GM12878 (cell line): Measurements from ENCODE around the gene TOLLIP. TPM values are rescaled to one million over a fixed set of nuclear protein-coding genes. Genes with fewer than 3 reads are reported as not detected.

Experiments
- ATAC-seq: fragments of 200-7000 bp; cut with Tn5 transposase; 3 replicates; pipeline ENCODE4 v1.9.1; 2020; ENCODE audit warnings: mild to moderate bottlenecking, moderate library complexity
- BruUV-seq: library from RNA; stranded (reverse); fragments of 400-500 nt; replicated peaks from 2 replicates; lab custom pipeline; 2021; lab: Mats Ljungman, UMichigan
- CTCF ChIA-PET: fragments of 300-600 bp; sonication (Branson Sonifier 250); formaldehyde crosslinking; extraction: SDS; loops from one replicate; lab custom pipeline; 2021; ENCODE audit warnings: inconsistent platforms; lab: Yijun Ruan, JAX
- POLR2A ChIA-PET: fragments of 350-600 bp; formaldehyde crosslinking; extraction: SDS; loops from one replicate; lab custom pipeline; 2021; ENCODE audit warnings: inconsistent platforms; lab: Charles Lee
- RAD21 ChIA-PET: fragments of 300-600 bp; sonication (Branson Sonifier 250); formaldehyde crosslinking; loops from one replicate; lab custom pipeline; 2023; ENCODE audit warnings: antibody characterized with exemption; ENCODE audit not compliant: unreplicated experiment; lab: Charles Lee
- SMC1A ChIA-PET: fragments of 300-600 bp; sonication (Branson Sonifier 250); formaldehyde crosslinking; loops from one replicate; lab custom pipeline; 2023; ENCODE audit not compliant: unreplicated experiment, uncharacterized antibody; lab: Charles Lee
- DNase-seq: peaks from one replicate; pipeline ENCODE4 v3.0.0-alpha.2; 2011; ENCODE audit warnings: low read depth, low spot score
- FAIRE-seq: peaks from 3 replicates; lab custom pipeline; 2011; peaks lifted over from hg19 to GRCh38; lab: Jason Lieb, UNC
- H2AFZ ChIP-seq: 2 replicates; pipeline ENCODE4 v1.6.0; 2011; ENCODE audit warnings: low read depth, low read length, control low read depth; ENCODE audit not compliant: control insufficient read depth
- H3K27ac ChIP-seq: 2 replicates; pipeline ENCODE4 v1.5.1; 2011; ENCODE audit warnings: control low read depth; ENCODE audit not compliant: control insufficient read depth, insufficient read depth
- H3K27me3 ChIP-seq, 2 experiments: replicated peaks in 1 of 2; 2 replicates each; pipeline versions ENCODE4 v1.6.0 to v1.6.1; 2011; ENCODE audit warnings: low read length in 1 of 2; ENCODE audit not compliant: control insufficient read depth in 2 of 2, insufficient read depth in 2 of 2
- H3K36me3 ChIP-seq, 2 experiments: 2 replicates each; pipeline ENCODE4 v1.5.1; 2011; ENCODE audit warnings: low read length in 1 of 2; ENCODE audit not compliant: control insufficient read depth in 2 of 2, insufficient read depth in 2 of 2
- H3K4me1 ChIP-seq: 2 replicates; pipeline ENCODE4 v1.6.1; 2011; ENCODE audit warnings: mild to moderate bottlenecking, low read length, moderate library complexity, mixed read lengths; ENCODE audit not compliant: control insufficient read depth, insufficient read depth
- H3K4me2 ChIP-seq: 2 replicates; pipeline ENCODE4 v1.6.0; 2011; ENCODE audit warnings: control low read depth; ENCODE audit not compliant: control insufficient read depth, insufficient read depth
- H3K4me3 ChIP-seq: fragments of 200-600 bp; sonication (generic); 2 replicates; pipeline ENCODE4 v1.5.1; 2016
- H3K79me2 ChIP-seq: 2 replicates; pipeline ENCODE4 v1.6.0; 2011; ENCODE audit warnings: low read length; ENCODE audit not compliant: control insufficient read depth, insufficient read depth
- H3K9ac ChIP-seq: 2 replicates; pipeline ENCODE4 v1.8.0; 2011; ENCODE audit warnings: low read length, control low read depth, mixed read lengths; ENCODE audit not compliant: control insufficient read depth, insufficient read depth
- H3K9me3 ChIP-seq: replicated peaks from 3 replicates; pipeline ENCODE4 v1.5.1; 2011; ENCODE audit warnings: mild to moderate bottlenecking, low read length; ENCODE audit not compliant: control insufficient read depth, insufficient read depth
- H4K20me1 ChIP-seq: 2 replicates; pipeline ENCODE4 v1.6.0; 2011; ENCODE audit not compliant: control insufficient read depth, insufficient read depth
- BRCA1 ChIP-seq: IDR thresholded peaks from 2 replicates; pipeline ENCODE4 v1.6.1; 2011; ENCODE audit warnings: low read depth, low read length, improper control_type of control experiment
- CBX3 ChIP-seq: fragments of 200-600 bp; sonication (generic); IDR thresholded peaks from 2 replicates; pipeline ENCODE4 v1.6.1; 2016; ENCODE audit warnings: low read depth, borderline replicate concordance
- CHD2 ChIP-seq: IDR thresholded peaks from 2 replicates; pipeline ENCODE4 v1.6.1; 2011; ENCODE audit warnings: low read depth, low read length, improper control_type of control experiment, borderline replicate concordance
- ESRRA ChIP-seq: IDR thresholded peaks from 2 replicates; pipeline ENCODE4 v1.6.1; 2012; ENCODE audit warnings: mild to moderate bottlenecking, low read length, improper control_type of control experiment
- HDGF ChIP-seq: fragments of 450-650 bp; IDR thresholded peaks from 2 replicates; pipeline ENCODE4 v1.6.1; 2016; ENCODE audit warnings: antibody characterized with exemption
- JUND ChIP-seq: IDR thresholded peaks from 2 replicates; pipeline ENCODE4 v1.6.1; 2012; ENCODE audit warnings: low read depth, mild to moderate bottlenecking, low read length, improper control_type of control experiment, moderate library complexity
- MEF2B ChIP-seq: fragments of 450-650 bp; IDR thresholded peaks from 2 replicates; pipeline ENCODE4 v1.6.1; 2018; ENCODE audit warnings: mild to moderate bottlenecking, moderate library complexity; ENCODE audit not compliant: partially characterized antibody, poor library complexity, severe bottlenecking
- PAX5 ChIP-seq: IDR thresholded peaks from 2 replicates; pipeline ENCODE4 v1.6.1; 2011; ENCODE audit warnings: low read depth, low read length, borderline replicate concordance
- PAX8 ChIP-seq: fragments of 450-650 bp; IDR thresholded peaks from 2 replicates; pipeline ENCODE4 v1.6.1; 2017; ENCODE audit warnings: mild to moderate bottlenecking, moderate library complexity
- SMARCA5 ChIP-seq: fragments of 450-650 bp; IDR thresholded peaks from 2 replicates; pipeline ENCODE4 v1.6.1; 2017; ENCODE audit warnings: mild to moderate bottlenecking
- SMC3 ChIP-seq: IDR thresholded peaks from 2 replicates; pipeline ENCODE4 v1.6.1; 2011; ENCODE audit warnings: low read length, improper control_type of control experiment, borderline replicate concordance
- TBL1XR1 ChIP-seq: IDR thresholded peaks from 2 replicates; pipeline ENCODE4 v1.6.1; 2012; ENCODE audit warnings: low read depth, low read length, improper control_type of control experiment
- ZNF217 ChIP-seq: fragments of 450-650 bp; IDR thresholded peaks from 2 replicates; pipeline ENCODE4 v1.6.1; 2017; ENCODE audit warnings: antibody characterized with exemption, mild to moderate bottlenecking
- ZSCAN29 ChIP-seq: fragments of 450-650 bp; IDR thresholded peaks from 2 replicates; pipeline ENCODE4 v1.6.1; 2017; ENCODE audit warnings: mild to moderate bottlenecking, moderate library complexity
- WGBS: methylation state at CpG from one replicate; pipeline ENCODE4 v1.1.6; 2016; ENCODE audit warnings: low lambda C conversion rate; ENCODE audit not compliant: insufficient replicate concordance, insufficient coverage; ENCODE audit errors: missing lambda C conversion rate; 5-methylcytosine and 5-hydroxymethylcytosine counted together
- in situ Hi-C: fragments of 300-500 bp; cut with MboI; formaldehyde crosslinking; loops from 9 replicates; pipeline ENCODE4 v1.14.3; 2018; ENCODE audit warnings: mixed read lengths
- intact Hi-C: fragments of 100-400 bp; cut with micrococcal nuclease; formaldehyde crosslinking; loops from one replicate; pipeline ENCODE4 v1.14.2; 2022; ENCODE audit not compliant: unreplicated experiment
- polyA plus RNA-seq, 11 experiments: library from polyadenylated mRNA; depleted of rRNA in 4 of 11; unstranded in 6 of 11; stranded (reverse) in 5 of 11; fragments of >200 nt; fragmentation: Nextera tagmentation in 4 of 11; fragmentation: Illumina TruSeq in 1 of 11; extraction: Ambion mirVana in 4 of 11; extraction: Trizol in 1 of 11; gene quantifications; 1 replicate in 1 of 11; 2 replicates in 10 of 11; pipeline versions ENCODE4 v1.2.1 to v1.2.3, GENCODE V29; 2011 to 2016; ENCODE audit warnings: inconsistent platforms in 2 of 11, missing spikeins in 2 of 11, low read depth in 1 of 11
- total RNA-seq, 4 experiments: library from RNA; depleted of rRNA in 3 of 4; stranded (reverse); fragments of >200 nt in 3 of 4; fragmentation: Illumina TruSeq in 1 of 4; extraction: Trizol in 1 of 4; gene quantifications; 2 replicates each; pipeline versions ENCODE4 v1.2.1 to v1.2.3, GENCODE V29; 2013 to 2021

The TOLLIP gene
- total and polyA plus RNA-seq, 10 of the 15 experiments (the other 5 are each of a cell fraction or from before 2014, with no cell fraction given) = 0.47 to 39.5 (median 21.6) TPM

GRCh38 chr11:1350086-1350725 is 40.8 kb upstream of the TOLLIP start:
- Histone ChIP-seq H3K9ac (no peak overlapping the region), H4K20me1 (no peaks in the 10 kb centered on the region), H3K4me3 (no peak overlapping the region), H3K27me3 (no peaks in the 10 kb centered on the region), H2AFZ (no peak overlapping the region), H3K27ac (no peak overlapping the region), H3K4me1 (no peaks in the 10 kb centered on the region), H3K36me3 (no peaks in the 10 kb centered on the region), H3K79me2 (no peaks in the 10 kb centered on the region), H3K4me2 (no peak overlapping the region), H3K9me3 (no peaks in the 10 kb centered on the region)
- intact Hi-C loops (no loop called here), in situ Hi-C loops (no loop called here)
- TF ChIP-seq CBX3 (no peak), BRCA1 (no peak), ZNF217 (no peak), PAX5 (no peak), JUND (no peak), HDGF (no peak), TBL1XR1 (no peak), MEF2B (no peak), PAX8 (no peak), SMC3 (no peak), ZSCAN29 (no peak), ESRRA (no peak), CHD2 (no peak), SMARCA5 (no peak)
- POLR2A ChIA-PET = no interaction called here
- WGBS = 60% methylated on average over 19 of the region's 22 CpGs
- CTCF ChIA-PET = no interaction called here
- RAD21 ChIA-PET = no interaction called here
- SMC1A ChIA-PET = no interaction called here
- DNase-seq = no peak
- no peak for ATAC-seq
- FAIRE-seq = no peak
- BruUV-seq = no TSS peak
